ENCODE results near the gene POLR1D.
A peak's percentile ranks its signal among the peaks of the same experiment; 100 is the strongest.
"Not testable (repeated sequence)": the region's sequence is repeated elsewhere in the genome, so short reads cannot be mapped to it uniquely, and the experiment has no call there.

Gene POLR1D

DNA sequence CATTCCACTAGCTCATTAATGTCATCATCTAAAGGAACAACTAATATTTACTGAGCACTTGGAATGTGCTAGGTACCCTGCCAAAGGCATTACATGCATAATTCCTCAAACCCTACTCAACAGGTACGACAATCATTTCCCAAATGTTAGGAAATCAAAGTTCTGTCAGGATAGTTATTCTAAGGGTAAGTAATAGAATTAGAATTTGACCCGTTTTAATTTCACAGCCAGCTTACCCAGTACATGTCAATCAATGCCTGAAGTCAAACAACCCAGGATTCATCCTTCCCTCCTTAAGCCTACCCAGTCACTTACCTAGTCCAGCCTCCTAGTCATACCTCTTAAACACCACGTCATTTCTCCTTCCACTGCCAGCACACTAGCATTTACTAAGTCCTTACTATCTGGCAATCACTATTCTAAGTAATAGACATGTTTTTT lies 3.8 kb upstream of the POLR1D start:
- no peak for DNase-seq (ENCODE audit: low read depth in 3 of 3)

DNA sequence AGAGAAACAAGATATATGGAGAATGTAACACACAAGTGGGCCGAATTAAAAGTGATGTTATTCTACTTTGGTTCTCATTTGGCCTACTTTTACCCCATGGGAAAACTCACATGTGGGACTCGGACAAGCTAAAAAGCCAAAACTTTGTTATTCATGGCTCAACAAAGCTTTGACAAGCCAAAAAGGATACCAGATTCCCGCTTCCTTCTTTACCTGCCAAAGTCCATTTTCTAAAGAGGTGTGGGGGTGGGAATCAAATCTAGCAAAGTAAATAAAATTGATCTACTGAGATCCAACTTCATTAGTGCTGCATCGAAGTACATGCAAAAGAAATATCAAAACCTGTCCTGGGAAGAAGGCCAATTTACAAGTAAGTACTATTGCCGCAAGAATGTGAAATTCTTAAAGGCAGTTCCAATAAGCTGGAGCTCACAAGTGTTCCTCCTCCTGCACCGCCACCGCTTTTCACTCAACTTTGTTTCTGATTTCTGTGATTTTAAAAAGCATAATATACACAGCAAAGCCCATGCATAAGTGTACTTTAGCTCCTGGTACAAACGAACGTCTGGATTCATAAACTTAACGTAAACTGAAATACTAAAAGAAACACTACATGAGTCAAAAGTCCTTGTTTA lies 2.5 kb upstream of the POLR1D start:
- no peak for DNase-seq (ENCODE audit: low read depth in 3 of 3)

DNA sequence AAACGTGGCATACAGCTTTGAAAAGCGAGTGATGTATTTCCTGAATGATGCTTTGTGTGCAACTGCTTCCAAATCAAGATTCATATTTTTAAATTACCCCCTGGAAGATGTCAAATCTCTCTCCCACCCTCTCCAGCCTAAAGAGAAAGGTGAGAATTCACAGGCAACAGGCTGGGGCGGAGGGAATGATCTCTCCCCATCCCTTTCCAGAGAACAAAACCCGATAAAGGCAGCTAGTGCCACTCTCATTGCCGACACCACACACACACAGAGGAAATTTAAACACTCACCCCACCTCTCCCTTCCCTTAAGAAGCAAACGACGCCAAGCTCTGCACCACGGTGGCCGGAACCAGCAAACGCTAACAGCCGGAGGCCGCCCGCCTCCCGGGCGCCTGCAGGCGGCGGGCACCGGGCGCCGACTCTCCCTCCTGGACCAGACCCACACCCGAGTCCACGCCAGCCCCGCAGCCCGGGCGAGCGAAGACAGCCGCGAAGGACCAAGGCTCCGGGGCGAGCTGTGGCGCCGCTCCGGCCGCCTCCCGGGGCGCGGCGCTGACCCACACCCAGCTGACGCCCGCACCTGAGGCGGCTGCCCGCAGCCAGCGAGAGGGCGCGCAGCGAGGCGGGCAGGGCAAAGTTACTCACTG lies 1.8 kb upstream of the POLR1D start:
- peak; percentile 6 to 29 (median 15) for DNase-seq (ENCODE audit: low read depth in 3 of 3)

DNA sequence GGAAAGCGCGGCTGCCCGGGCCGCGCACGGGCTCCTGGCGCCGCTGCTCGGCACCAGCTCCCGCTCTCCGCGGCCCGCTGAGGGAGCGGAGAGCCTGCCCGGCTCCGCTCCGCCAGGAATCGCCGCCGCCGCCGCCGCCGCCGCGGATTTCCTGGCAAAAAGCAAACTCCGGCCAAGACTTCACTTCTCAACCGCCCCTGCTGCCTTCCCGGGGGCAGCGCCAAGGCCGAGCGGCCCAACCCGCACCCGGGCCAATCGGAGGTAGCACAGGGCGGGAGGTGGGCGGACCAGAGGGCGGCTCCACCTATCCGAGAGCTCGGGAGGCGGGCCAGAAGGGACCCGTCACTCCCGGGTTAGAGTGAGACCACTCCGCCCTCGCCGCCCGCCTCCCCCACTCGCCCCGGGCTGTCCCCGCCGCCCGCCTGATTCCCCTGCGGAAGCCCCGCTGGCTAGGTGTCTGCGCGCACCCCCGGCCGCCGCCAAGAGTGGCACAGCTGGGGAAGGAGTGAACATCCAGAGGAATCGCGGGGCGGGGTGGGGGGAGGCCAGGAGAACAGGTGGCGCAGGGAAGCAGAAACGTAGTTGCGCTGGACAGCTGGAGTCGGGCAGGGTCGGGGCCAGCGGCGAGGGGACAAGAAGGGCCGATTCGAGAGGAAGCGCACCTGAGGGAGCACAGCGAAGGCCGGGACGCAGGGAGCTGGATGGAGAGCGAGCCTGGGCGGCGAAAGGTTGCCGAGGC lies 1.1 kb upstream of the POLR1D start, which contains the start of gene LNX2:
LNX2 (minus strand) TSS at position 153 of the 739 bp plus-strand sequence. CDS start 38,826 bp downstream, outside the sequence.
- peak; percentile 94 to 97 (median 96) for DNase-seq (ENCODE audit: low read depth in 3 of 3)

DNA sequence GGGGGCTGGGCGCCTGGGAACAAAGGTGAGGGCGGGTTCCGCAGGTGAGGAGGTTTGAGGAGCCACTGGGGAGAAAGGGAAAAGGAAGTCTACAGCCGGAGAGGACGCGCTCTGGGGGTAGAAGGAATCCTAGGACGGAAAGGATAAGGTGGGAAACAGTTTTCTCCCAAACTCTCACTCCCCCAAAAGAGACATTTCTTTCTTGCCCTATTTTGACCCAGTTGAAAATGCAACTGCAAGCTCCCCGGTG lies 651 bp upstream of the POLR1D start:
- DNase-seq (ENCODE audit: low read depth in 3 of 3), result no peak

DNA sequence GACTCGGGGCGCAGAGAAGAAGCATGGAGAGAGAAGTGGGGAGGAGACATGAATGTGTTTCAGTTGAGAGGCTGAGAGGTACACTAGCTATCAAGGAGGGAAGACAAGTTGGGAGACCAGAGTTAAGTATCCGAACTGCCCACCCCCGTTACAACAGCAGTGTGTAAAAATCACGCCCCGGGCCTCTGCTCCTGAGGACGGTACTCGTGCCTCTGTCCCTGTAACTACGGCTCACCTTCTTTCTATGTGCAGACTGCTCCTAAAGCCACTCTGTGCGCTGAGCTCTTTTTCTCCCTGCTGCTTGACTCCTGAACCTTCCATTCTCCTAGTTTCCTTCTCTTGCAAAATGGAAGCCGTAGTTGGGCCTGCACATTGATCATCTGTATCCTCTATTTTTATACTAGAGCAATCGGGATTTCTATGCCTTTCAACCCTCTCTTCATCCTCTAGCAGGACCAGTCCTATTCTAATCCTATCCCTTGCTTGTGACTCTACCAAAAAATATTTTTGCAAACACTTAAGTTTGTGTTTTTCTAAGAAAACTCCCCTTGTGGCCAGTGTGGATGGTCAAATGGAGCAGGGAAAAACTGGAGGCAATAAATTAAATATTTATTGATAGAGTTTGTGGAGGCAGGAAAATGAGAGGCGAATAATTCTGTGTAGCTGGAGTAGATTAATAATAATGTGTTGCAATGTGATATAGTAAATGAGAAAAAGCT lies 569 bp downstream of the POLR1D start:
- DNase-seq (ENCODE audit: low read depth in 3 of 3), result no peak

DNA sequence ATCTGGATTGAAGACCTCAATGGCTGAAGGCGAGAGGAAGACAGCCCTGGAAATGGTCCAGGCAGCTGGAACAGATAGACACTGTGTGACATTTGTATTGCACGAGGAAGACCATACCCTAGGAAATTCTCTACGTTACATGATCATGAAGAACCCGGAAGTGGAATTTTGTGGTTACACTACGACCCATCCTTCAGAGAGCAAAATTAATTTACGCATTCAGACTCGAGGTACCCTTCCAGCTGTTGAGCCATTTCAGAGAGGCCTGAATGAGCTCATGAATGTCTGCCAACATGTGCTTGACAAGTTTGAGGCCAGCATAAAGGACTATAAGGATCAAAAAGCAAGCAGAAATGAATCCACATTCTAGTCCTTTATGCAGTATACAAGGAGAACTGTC lies 1.2 kb downstream of the POLR1D start:
- DNase-seq (ENCODE audit: low read depth in 3 of 3), result no peak

DNA sequence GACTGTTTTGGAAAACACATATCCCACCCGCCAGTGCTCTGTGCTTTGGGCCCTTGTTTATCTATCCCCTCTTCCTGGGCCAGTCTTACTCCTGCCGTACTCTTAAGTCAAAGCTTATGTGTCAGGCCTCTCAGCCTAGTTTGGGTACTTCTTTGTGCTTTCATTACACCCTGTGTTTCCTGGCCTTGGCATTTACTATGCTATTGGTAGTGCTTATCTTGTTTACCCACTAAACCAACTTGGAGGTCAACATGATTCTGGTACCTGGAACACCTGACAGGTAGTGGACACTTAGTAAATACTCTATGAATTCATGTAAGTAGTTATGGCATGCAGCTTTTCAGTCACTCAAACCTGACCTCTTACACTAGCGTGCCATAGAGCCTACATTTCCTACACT lies 2.4 kb downstream of the POLR1D start:
- DNase-seq (ENCODE audit: low read depth in 3 of 3), result no peak

DNA sequence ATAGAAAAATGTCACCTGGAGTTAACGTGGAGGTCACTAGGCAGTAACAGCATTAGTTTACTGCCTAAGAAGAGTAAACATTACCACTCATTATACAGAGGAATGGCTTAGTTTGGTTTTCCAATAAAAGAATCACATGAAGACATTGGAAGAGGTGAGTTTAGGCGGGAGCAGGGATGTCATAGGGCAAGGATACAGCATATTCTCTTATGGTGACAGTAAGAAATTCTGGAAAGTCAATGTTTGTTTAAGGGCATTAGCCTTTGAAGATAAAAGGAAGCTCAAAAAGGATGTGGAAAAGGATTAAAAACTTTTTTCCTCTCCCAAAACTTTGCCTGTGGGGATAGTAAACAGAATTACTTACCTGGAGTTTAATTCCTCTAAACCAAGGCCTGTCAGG lies 4.1 kb downstream of the POLR1D start:
- no peak for DNase-seq (ENCODE audit: low read depth in 3 of 3)

DNA sequence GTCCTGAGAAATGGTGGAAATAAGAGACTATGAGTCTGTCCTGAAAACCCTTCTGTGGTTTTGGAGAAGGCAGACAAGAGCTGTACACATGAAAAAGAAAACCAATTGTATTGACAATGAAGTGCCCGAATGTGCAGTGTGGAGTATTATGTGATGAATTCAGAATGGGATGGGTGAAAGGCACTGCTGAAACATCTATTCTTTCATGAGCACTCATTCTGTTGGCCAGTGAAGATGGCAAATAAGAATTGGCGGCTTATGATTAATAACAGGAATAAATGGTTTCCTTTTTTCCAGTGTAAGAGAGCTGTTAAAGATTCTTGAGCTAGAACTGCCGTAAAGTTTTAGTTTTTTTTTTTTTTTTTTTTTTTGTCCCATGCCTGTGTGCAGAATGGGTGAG lies 5.7 kb downstream of the POLR1D start:
- DNase-seq (ENCODE audit: low read depth in 3 of 3), result no peak

DNA sequence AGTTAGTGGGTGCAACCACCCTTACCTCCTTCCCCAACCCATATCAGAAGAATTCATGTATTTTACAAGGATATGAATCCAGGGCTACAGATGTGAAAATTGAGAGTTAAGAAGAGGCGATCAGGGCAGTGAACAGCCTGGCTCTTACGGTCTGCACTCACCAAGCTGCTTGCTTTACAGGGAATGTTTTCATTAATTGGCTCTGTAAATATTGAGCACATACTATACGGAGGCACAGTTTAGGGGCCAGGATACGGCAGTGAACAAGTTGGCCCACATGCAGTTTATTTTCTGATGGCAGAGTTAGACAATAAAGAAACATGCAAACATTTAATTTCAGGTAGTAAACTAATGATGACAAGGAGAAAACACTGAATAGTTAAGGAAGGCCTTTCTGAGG lies 6.4 kb downstream of the POLR1D start:
- no peak for DNase-seq (ENCODE audit: low read depth in 3 of 3)

DNA sequence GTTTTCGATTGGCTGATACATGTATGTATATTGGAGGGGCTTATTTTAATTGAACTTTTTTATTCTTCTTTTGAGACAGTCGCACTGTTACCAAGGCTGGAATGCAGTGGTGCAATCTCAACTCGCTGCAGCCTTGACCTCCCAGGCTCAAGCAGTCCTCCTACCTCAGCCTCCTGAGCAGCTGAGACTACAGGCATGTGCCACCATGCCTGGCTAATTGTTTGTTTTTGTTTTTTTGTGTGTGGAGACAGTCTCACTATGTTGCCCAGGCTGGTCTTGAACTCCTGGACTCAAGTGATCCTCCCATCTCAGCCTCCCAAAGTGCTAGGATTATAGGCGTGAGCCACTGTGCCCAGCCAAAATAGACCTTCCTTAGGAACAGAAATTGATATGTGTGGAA lies 7.1 kb downstream of the POLR1D start:
- not testable (repeated sequence) for DNase-seq (ENCODE audit: low read depth in 3 of 3)

DNA sequence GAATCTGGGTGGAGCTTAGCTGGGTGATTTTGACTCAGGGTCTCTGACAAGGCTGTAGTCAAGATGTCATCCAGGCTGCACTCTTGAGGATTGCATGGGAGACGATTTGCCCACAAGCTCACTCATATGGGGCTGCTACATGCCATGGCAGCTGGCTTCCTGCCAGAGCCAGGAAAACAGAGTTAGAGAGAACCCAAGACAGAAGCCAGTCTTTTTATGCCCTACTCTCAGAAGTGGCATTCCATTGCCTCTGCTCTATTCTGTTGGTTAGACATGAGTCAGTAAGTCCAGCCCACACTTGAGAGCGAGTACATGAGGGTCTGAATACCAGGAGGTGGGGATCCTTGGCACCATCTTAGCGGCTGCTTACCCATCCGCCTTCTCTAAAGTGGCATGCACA lies 9.5 kb downstream of the POLR1D start:
- no peak for DNase-seq (ENCODE audit: low read depth in 3 of 3)

DNA sequence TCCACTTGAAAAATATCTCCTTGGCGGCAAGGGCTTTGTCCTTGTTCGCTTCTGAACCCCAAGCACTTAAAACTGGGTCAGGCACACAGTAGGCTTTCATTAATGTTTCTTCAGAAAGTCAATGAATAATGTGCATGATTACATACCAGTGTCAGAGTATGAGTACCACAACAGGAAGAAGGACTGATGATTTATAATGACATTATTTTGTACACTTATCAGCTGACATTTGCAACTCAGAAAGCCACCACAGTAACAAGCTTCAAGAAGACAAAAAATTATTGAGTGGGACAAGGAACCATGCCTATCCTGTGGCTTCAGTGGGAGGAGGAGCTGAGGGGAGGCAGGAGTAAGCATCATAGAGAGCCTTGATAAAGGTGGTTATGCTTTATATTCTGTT lies 10.0 kb downstream of the POLR1D start:
- DNase-seq (ENCODE audit: low read depth in 3 of 3), result no peak

DNA sequence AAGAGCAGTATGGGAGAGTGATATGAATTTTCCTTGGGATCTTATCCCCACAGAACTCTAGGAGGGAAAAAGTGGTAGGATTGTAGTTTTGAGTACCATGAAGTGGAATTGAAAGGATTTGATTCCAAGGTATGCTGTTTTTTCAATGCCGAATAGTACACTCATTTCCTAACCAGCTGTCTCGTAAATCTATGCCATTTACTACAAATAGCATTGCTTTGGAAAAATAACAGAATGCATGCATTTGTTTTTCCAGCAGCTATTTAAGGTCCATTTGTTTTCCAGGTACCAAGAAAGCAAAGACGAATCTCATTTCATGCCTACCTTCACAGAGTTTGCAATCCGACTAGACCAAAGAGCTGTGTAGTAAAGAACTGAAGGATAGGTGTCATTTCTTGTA lies 10.5 kb downstream of the POLR1D start:
- no peak for DNase-seq (ENCODE audit: low read depth in 3 of 3)

DNA sequence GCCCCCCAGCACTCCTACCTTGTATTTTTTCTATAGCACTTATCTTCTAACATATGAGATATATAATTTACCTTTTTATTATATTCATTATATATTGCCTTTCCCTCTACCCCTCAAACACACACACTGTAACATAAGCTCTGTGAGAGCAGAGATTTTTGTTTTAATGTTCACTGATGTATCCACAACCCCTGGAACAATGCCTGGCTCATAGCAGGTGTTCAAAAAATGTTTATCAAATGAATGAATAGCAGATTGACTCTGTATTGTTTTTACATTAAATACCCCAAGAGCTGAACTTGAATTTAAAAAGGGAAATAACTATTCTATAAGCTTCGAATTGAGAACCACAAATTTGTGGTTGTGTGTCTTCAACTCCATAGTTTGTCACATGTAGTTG lies 11.0 kb downstream of the POLR1D start:
- DNase-seq (ENCODE audit: low read depth in 3 of 3), result no peak

DNA sequence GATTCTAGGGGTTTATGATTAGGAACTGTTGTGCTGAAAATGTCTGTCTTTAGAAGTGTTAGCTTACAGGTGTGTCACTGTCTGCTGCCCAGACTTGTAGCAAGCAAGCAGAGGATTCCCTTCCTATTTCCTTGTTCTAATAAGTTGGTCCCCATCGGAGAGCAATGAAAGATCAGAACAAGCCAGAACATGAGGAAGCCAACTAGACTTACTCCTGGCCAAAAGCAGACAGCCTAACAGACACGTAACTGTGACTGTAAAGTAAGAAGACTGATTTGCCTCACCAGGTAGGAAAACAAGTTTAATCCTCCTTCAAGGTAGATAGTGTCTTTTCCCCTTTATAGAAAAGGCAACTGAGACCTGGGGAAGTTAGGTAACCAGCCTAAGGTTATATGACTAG lies 12.5 kb downstream of the POLR1D start:
- no peak for DNase-seq (ENCODE audit: low read depth in 3 of 3)

DNA sequence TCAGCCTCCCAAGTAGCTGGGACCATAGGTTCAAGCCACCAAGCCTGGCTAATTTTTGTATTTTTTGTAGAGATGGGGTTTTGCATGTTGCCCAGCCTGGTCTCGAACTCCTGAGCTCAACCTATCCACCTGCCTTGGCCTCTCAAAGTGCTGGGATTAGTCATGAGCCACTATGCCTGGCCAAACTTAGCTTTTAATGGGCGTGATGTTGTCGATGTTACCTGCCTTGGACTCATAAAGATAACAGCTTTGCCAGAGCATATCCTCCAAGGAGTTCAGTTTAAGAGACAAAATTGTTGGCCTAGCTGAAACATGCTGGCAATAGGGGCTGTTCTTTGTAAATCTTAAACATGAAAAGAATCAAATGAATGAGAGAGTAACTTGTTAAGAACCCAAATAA lies 13.1 kb downstream of the POLR1D start:
- DNase-seq (ENCODE audit: low read depth in 3 of 3), result no peak

DNA sequence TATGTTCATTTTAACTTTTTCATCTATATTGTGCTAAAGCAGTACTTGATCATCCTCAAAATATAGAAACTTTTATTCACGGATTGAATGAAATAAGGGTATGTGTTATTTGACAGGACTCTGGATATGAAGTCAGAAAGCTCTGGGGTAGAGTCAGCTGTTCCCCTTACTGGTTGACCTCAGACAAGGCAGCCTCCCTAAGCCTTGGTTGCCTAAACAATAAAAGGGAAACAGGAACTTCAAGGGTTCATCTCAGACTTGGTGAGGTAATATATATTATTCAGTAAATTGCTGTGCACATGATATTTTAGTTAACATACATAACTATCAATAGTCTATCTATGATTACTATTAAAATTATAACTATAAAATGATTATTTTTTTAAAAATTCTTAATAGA lies 13.6 kb downstream of the POLR1D start:
- no peak for DNase-seq (ENCODE audit: low read depth in 3 of 3)

DNA sequence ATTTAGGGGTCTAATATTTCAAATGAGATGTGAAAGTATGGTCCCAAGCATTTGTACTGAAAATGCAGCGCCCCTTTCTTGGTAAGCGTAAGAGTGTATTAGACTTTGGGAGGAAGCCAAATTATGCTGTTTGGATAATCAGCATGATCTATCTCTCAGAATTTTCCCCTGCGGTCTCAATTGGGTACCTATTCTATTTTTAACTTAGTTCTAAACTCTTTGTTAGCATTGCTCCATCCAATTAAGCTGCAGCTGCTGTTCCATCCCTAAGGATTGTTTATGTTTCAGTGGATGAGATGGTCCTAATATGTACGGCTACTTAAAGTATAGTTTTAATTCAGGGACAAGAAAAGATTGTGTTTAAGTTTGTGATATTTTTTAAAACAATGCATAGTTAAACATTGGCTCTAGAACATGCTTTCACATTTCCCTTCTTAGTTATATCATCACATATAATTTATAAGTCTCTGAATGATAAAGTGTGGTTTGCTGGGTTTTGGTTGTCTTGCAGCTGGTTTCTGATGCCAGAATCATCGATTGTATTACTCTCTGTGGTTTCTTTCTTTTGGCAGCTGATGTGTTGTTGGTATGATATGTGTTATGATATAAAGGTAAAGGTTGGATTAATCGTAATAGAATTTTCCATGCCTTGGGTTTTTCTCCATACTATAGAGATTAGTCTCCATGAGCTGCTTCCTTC lies 15.0 kb downstream of the POLR1D start:
- no peak for DNase-seq (ENCODE audit: low read depth in 3 of 3)

DNA sequence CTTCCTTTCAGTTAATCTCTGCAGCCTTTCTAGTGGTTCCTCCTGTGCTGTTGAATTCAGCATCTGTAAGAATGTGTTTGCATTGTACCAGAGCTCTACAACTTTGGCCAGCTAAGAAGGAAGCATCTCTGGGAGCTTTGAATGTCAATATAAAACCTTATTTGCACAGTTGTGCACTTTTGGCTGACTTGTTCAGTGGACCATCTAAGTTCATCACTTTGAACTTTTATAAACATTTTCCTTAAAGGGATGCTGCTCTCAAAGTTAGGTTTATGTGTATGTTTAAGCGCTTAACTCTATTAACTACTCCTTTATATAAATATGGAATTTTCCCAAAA lies 15.6 kb downstream of the POLR1D start:
- no peak for DNase-seq (ENCODE audit: low read depth in 3 of 3)

DNA sequence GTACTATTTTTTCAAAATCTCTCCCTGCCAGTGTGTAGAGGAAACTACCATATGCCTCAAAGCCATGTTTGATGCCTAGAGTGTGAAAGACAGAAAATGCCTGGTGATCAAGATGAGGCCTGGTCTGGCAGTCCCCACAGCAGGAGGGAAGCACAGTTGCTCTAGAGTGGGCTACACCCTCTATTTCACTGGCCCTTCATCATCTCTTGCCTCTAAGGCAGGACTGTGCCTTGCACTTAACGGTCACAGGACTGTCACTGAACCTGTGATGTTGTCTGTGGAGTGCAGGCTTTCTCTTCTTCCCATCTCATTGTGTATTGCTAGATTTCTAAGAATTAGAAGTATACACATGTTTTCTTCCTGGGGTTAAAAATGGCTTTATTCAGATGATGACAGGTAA lies 16.3 kb downstream of the POLR1D start:
- no peak for DNase-seq (ENCODE audit: low read depth in 3 of 3)

Data from stimulated activated CD4-positive, alpha-beta T cell treated with anti-CD3 and anti-CD28 coated beads, TNF-alpha, amount 100 ng/mL, for 24 hours (primary cell).